SK-N-MC (cell line): Measurements from ENCODE around the gene LUM.

Source experiments
- DNase-seq: peaks from one replicate; pipeline ENCODE4 v3.0.0-alpha.2; 2011; ENCODE audit warnings: low read depth, low spot score
- H3K27ac ChIP-seq: fragments of 200-600 bp; sonication (generic); 2 replicates; pipeline ENCODE4 v1.5.1; 2016; ENCODE audit warnings: mixed run types
- H3K36me3 ChIP-seq: fragments of 200-600 bp; sonication (generic); 2 replicates; pipeline ENCODE4 v1.6.1; 2017; ENCODE audit warnings: antibody characterized with exemption, low read length, mixed read lengths; ENCODE audit not compliant: insufficient read depth
- H3K4me3 ChIP-seq: fragments of 200-600 bp; sonication (generic); 2 replicates; pipeline ENCODE4 v1.5.1; 2016
- H3K9ac ChIP-seq: fragments of 200-600 bp; sonication (generic); 2 replicates; pipeline ENCODE4 v1.8.0; 2017; ENCODE audit warnings: mixed run types, mixed read lengths; ENCODE audit not compliant: insufficient read length
- H3K9me3 ChIP-seq: fragments of 200-600 bp; sonication (generic); 2 replicates; pipeline ENCODE4 v1.6.1; 2017; ENCODE audit warnings: low read depth, mild to moderate bottlenecking, antibody characterized with exemption, low read length, moderate library complexity, mixed read lengths
- EZH2 ChIP-seq: fragments of 200-600 bp; sonication (generic); IDR thresholded peaks from one replicate; pipeline ENCODE4 v1.6.1; 2017; ENCODE audit warnings: antibody characterized with exemption
- FOXP2 ChIP-seq: optimal IDR thresholded peaks from 2 replicates; pipeline ENCODE3; 2011; ENCODE audit warnings: mild to moderate bottlenecking, moderate library complexity; ENCODE audit not compliant: insufficient read depth; ENCODE audit errors: extremely low read length, control extremely low read depth
- POLR2AphosphoS5 ChIP-seq: IDR thresholded peaks from 2 replicates; pipeline ENCODE4 v1.6.1; 2012; ENCODE audit warnings: mild to moderate bottlenecking, low read depth, low read length, borderline replicate concordance

LUM gene

DNA sequence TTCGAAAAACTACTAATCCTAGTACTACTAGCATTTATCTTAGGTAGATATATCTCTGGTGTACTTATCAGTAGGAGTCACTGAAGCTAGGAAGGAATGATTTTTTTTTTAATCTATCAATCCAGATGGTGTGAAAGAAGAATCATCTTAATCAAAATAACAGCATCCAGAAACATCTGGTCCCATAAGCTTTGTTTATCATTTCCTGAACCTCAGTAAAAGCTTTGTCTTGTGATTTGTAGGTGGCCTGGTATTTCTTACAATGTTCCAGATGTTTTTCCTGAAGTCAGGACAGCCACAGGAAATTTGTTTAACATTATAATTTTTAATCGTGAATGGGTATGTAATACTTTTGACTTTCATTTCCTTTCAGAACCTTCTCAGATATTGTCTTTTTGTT is 28.0 kb upstream of the LUM start:
- Histone ChIP-seq H3K36me3 (no peaks in the 10 kb centered on the region), H3K9ac (peak overlapping the region; percentile 37), H3K4me3 (peak overlapping the region; percentile 67), H3K9me3 (no peaks in the 10 kb centered on the region), H3K27ac (peak overlapping the region; percentile 97)
- DNase-seq = peak; percentile 44
- TF ChIP-seq FOXP2 (no peak), EZH2 (no peak), POLR2AphosphoS5 (no peak; the same call in 1 of the 2 replicates)

DNA sequence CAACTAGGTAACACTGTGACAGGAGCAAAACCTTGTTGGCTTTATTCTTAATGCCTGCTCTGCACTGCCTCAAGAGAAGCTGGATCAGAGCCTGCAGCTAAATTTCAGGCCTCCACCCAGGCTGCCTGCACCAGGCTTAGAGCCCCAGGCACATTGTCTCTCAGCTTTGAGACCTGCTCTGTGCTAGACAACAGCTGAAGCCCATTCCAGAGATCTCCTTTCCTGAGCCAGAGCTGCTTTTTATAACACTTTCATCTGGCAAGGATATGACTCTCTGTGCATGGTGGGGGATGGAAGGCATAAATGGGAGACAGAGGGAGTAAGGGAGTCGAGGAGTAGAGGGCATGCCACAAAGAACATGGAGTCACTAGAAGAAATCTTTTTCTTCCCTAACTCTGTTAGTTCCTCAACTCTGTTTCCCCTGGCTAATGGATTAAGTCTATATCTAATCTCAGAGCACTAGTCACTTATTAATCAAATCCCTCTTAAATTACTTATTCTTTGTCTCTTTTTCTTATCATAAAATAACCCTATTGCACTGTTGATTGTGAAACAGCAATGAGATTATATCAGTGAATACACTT is 27.1 kb upstream of the LUM start:
- peak overlapping the region; percentile 37 for H3K9ac ChIP-seq
- peak overlapping the region; percentile 97 for H3K27ac ChIP-seq

DNA sequence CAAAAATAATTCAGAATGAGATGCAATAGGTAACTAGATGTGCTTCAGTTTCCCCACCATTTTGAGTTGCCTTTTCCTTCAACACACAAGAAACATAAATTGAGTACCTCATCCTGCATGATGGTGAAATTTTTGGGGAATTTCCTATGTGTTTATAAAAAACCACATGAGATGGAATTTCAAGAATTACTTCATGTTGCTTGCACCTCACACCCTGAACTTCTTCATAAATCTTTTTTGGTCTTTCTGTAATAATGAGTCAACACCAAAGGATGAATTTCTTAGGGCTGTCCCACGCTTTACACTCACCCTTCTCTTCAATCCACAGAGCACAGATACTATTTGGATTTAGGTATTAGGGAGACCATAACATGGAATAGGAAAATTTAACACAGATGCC is 22.6 kb upstream of the LUM start:
- Histone ChIP-seq H3K36me3 (no peaks in the 10 kb centered on the region), H3K9ac (no peak overlapping the region), H3K9me3 (no peaks in the 10 kb centered on the region), H3K4me3 (no peak overlapping the region), H3K27ac (no peak overlapping the region)
- TF ChIP-seq FOXP2 (no peak), POLR2AphosphoS5 (no peak), EZH2 (no peak)
- DNase-seq = no peak

More for the DNA sequence above, 27.1 kb upstream of the LUM start:
- TF ChIP-seq POLR2AphosphoS5 (no peak), FOXP2 (no peak), EZH2 (no peak)
- no peaks in the 10 kb centered on the region for H3K36me3 ChIP-seq
- H3K4me3 ChIP-seq = peak overlapping the region; percentile 67
- DNase-seq = peak; percentile 44
- no peaks in the 10 kb centered on the region for H3K9me3 ChIP-seq

DNA sequence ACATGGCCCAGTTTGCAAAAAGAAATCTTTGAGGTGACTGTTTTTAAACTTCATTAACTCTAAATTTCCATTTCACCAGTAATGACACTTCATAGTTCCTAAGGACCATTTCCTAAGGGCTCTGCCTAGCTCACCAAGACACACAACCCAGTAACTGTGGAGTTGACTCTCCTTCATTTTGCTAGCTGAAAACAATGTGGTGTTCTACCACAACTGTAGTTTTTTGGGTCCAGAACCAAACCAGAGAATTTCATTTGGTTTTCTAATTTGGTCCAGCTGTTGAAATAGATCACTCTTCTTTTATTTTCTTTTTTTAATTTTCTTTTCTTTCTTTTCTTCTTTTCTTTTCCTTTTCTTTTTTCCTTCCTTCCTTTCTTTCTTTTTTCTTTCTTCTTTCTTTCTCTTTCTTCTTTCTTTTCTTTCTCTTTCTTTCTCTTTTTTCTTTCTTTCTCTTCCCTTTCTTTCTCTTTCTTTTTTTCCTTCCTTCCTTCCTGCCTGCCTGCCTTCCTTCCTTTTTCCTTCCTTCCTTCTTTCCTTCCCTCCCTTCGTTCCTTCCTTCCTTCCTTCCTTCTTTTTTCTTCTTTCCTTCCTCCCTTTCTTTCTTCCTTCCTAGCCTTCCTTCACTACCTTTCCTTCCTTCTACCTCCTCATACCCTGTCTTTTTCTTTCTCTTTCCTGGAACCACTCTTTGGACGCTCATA is 18.5 kb upstream of the LUM start:
- Histone ChIP-seq H3K4me3 (no peak overlapping the region), H3K27ac (no peak overlapping the region), H3K9ac (no peak overlapping the region), H3K36me3 (no peaks in the 10 kb centered on the region), H3K9me3 (no peaks in the 10 kb centered on the region)
- no peak for TF ChIP-seq EZH2
- no peak for TF ChIP-seq FOXP2
- no peak for TF ChIP-seq POLR2AphosphoS5
- DNase-seq = no peak

DNA sequence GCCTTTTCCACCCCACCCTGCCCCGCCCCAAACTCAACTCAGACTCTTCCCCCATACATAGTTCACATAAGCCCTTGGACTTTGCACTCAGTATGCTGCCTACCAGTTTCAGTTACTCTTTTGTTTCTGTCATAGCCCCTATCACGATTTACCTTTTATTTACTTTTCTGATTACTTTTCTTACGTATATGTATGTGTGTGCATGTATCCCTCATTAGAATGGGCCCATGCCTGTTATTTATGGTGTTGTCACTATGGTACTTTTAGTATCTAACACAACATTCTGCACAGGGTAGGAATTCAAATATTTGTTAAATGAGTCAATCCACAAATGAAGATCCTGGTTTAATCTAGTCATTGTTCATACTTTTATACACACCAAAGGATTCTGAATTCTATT is 16.5 kb upstream of the LUM start:
- no peak overlapping the region for H3K9ac ChIP-seq
- H3K27ac ChIP-seq = peak overlapping the region; percentile 54
- H3K4me3 ChIP-seq = no peak overlapping the region
- DNase-seq = no peak
- TF ChIP-seq FOXP2 (no peak), EZH2 (no peak), POLR2AphosphoS5 (no peak)
- no peaks in the 10 kb centered on the region for H3K9me3 ChIP-seq
- H3K36me3 ChIP-seq = no peaks in the 10 kb centered on the region

DNA sequence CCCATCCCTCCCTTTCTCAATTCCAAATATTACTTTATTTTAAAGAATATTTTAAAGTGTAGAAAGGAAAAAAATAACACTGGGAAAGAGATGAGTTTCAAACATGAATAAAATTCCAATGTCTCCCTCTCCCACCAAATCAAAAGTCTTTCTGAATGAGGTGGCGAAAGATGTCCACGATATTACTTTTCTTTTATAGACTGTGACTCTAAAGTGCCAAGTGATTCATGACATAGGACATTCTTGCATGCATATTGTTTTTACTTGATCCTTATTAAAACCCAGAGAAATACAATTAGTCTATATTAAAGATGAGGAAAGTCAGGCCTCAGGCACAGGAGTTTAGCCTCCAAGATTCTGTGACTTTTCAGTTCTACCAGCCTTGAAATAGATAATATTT is 16.0 kb upstream of the LUM start:
- no peak for TF ChIP-seq POLR2AphosphoS5
- no peak for TF ChIP-seq FOXP2
- TF ChIP-seq EZH2 = no peak
- no peak for DNase-seq
- Histone ChIP-seq H3K36me3 (no peaks in the 10 kb centered on the region), H3K9ac (no peak overlapping the region), H3K27ac (no peak overlapping the region), H3K4me3 (no peak overlapping the region), H3K9me3 (no peaks in the 10 kb centered on the region)

DNA sequence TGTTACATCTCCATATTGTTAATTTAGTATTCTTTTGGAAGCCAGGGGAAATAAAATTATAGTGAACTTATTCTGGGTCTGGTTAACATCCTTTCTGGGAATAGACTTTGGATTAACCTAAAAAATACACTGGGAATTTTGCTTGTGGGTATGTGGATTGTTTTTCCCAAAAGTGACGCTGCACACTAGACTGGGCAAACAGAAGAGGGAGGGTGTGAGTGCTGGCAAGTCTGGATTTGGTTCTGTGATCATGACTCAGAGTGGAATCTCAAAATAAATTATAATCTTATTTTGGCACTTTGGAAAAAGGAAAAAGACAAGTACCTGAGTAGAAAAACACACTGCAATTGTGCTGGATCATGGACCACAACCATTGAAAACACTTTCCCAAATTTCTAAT is 15.2 kb upstream of the LUM start:
- no peak overlapping the region for H3K27ac ChIP-seq
- TF ChIP-seq EZH2 (no peak), POLR2AphosphoS5 (no peak), FOXP2 (no peak)

DNA sequence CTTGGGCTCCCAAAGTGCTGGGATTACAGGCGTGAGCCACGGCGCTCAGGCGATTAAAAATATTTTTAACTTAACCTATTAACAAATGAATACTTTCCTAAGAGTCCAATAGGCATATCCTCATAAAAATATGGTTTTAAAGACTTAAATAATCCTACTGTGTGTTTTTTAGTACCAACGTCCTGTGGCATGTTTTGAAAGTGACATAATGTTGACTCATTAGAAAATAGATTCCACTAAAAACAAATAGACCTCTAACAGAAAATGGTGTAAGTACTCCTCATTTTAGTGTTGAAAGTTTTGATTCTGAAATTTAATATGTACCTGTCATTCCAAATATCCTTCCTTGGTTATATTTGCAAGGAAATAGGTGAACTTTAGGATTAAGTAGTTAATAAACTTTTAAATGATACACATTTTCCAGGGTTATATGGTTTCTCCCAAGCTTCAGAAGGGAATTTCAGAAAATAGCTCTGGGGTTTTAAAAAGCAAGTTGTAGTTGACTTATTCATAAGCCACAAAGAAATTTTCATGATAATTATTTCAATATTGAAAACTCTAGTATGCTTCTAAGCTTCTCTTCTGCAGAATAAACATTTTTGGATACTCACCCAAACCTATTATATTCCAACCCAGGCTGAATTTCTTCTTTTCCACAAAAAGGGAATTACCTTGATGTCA is 12.1 kb upstream of the LUM start:
- DNase-seq = no peak
- Histone ChIP-seq H3K9ac (no peak overlapping the region), H3K36me3 (no peaks in the 10 kb centered on the region), H3K27ac (no peak overlapping the region), H3K9me3 (no peaks in the 10 kb centered on the region), H3K4me3 (no peak overlapping the region)
- TF ChIP-seq FOXP2 (no peak), EZH2 (no peak), POLR2AphosphoS5 (no peak)

More for the DNA sequence above, 15.2 kb upstream of the LUM start:
- Histone ChIP-seq H3K4me3 (no peak overlapping the region), H3K9me3 (no peaks in the 10 kb centered on the region), H3K36me3 (no peaks in the 10 kb centered on the region), H3K9ac (no peak overlapping the region)
- no peak for DNase-seq
